ENCODE measurements around the gene ATP5F1E.

- TF ChIP-seq POLR2A (IDR thresholded peaks at IDR 0.05; ENCODE audit: low read depth, low read length) (no peak), TAF1 (IDR thresholded peaks at IDR 0.05; ENCODE audit: low read depth, low read length) (no peak)
These were observed 46.1 kb upstream of the ATP5F1E start for GRCh38 chr20:59078231-59078630.

Data from GM12891 (cell line).